GM21786 (cell line): ENCODE measurements around the gene LAMA5.

Experiments
- ATAC-seq: cut with Tn5 transposase; IDR thresholded peaks from one replicate; pipeline ENCODE4 v1.9.1; 2021; ENCODE audit not compliant: unreplicated experiment

Gene LAMA5

GRCh38 chr20:62371588-62372041, 4.5 kb upstream of the LAMA5 start:
- no peak for ATAC-seq

DNA sequence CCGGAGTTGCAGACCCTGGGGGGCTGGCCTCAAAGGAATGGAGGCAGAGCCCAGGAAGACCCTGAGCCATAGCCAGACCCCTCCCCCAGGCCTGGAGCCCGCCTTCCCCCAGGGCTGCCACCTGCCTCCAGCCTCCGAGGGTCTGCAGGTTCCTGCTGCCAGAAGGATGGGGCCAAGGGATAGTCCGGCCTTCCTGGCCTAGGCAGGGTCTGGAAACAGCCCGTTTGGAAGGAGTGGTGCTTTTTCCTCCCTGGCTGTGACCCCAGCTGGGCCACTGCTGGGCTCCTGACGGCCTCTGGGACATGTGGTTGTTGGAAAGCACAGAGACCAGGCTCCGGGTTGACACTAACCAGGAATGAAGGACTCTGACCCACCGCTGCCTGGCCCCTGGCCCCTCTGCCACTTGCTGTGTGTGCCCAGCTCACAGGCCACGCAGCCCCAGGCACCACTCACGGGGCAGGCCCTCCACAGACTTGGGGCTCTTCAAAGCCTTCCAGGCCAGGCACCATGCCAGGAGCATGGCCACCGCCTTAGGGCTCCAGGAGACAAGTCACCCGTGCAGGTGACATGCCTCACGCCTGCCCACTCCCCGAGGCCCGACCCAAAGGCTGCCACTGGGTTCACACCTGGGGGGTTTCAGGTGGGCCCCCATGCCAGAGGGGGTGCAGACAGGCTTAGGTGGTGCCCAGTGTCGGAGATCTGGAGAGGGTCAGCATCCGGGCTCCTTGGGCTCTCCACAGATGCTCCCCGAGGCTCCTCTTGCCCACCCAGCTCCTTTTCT, 3.9 kb upstream of the LAMA5 start:
- no peak for ATAC-seq

DNA sequence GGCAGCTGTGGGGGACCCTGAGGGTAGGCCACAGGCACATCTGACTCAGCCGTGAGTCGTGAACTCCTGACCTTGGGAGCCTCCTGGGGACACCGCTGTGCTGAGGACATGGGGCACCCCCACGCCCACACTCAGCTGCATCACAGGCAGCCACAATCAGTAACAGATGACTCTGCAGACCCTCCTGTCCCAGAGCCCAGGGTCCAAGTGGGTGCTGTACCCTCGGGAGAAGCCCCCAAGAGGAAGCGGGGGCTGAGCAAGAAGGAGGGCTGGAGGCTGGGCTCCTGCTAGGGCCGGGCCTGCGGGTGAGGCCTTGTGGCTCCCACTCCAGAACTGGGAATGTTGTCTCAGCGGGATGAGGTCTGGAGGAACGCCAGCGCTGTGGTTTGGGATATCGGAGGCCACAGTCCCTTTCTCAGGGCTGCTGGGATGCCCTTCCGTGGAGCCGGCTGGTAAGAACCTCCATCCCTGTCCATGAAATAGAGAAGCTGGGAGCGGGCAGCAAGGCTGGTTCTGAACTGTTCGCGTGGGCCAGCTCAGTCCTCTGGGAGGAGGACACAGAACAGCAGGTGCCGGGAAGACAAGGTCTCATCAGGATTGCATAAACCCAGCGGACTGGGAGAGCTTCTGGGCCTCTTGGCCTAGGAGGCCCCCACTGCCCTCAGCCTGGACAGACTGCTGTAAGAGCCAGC, 3.1 kb upstream of the LAMA5 start:
- no peak for ATAC-seq

DNA sequence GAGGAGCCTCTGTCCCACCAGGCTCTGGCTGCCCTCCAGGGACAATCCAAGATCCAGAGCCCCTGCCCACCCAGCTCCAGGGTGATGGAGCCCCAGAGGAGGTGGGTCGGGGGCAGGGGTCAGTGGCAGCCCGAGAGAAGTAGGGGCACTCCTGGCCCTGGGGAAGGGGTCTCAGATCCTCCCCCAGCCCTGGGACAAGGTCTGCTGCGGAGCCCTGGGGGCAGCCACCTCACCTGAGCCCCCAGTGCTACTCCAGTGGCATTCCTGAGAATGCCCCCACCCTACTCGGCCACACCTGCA, 2.7 kb upstream of the LAMA5 start:
- ATAC-seq: no peak

- ATAC-seq: no peak
These were observed 2.1 kb upstream of the LAMA5 start for GRCh38 chr20:62368976-62369814.

DNA sequence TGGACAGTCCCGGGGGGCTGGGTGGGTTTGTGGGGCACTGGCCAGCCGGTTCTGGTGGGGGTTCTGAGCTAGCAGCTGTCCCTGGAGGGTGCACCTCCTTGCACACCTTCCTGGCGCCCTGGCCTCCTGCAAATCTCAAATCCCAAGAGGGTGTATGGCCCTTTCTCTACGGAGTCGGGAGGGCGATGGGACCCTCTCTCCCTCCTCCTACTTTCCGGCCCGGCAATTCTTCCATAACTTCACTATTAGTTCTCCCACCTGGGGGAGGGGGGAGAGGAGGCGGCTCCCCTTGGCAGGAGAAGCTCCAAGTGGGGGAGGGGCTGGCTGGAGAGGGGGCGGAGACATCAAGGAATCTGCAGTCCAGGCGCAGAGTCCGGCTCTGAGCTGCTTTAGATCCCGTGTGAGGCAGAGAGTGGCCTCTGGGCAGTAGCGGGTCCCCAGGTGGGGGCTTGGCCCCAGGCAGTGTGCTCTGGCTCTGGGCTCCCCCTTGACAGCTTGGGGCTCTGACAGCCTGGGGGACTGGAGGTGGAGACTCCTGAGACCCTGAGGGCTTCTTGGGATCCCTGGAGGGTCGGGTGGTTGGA, 1.4 kb upstream of the LAMA5 start:
- ATAC-seq: no peak

DNA sequence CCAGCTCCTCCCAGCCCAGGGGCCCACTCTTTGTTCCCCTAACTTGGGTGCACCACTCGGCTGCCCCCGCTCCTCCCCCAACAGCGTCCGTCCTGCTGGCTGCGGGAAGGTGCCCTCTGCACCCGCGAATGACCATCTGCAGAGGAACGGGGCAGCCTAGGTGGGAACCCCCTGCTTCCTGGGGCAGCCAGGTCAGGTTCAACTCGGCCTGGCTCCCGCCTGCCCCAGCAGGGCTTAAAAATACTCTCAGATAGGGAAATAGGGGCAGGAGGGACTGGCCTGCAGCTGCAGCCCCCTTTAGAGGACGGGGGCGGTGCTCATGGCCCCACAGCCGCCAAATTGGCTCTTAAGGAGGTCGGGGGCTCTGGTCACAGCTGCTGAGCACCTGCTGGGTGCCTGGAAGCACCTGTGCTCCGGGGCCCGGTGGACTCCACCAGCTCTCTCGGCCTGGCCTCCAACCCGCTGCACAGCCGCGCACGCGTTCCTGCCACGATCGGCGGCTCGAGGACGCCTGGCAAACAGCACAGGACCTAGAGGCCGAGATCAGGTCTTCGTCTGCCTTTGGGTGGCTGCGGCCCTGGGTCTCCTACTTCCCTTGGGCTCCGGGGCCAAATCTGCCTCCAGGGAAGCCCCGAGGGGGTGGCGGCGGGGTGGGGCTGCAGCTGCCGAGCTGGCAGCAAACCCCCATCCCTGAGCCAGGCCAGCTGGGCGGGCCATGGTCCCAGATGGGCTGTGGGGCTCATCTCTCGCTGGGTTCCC, 700 bp upstream of the LAMA5 start:
- no peak for ATAC-seq

DNA sequence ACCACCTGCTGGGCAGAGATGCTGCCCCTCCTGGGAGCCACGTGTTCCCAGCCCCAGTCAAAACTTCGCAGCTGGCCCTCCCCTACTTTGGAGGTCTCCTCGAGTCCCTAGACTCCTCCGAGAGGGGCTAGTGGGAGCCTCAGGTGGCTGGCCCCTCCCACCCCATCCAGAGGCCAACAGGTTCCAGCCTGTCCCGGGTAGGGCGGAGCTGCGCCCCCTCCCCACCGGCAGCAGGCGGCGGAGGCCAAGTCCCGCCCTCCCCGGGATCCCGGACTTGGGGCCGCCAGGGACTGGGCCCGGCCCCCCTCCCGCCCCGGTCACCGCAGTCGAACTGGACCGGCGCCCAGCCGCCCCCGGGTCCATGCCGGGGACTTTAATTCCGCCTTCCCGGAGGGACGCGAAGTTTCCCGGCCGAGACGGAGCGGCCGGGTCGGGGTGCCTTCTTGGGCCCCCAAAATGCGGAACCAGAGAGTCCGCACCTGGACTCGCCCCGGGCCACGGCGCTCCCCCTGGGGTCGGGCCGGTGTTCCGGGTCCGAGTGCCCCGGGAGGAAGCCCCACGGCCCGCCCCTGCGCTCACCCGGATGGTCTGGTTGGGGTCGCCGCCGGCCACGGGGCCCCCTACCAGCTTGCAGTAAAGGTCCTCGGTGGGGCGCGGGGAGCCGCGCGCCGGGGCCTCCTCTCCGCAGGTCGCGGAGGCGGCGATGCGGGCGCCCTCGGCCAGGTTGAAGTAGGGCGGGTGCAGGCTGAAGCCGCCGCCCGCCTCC, 559 bp downstream of the LAMA5 start:
- no peak for ATAC-seq

DNA sequence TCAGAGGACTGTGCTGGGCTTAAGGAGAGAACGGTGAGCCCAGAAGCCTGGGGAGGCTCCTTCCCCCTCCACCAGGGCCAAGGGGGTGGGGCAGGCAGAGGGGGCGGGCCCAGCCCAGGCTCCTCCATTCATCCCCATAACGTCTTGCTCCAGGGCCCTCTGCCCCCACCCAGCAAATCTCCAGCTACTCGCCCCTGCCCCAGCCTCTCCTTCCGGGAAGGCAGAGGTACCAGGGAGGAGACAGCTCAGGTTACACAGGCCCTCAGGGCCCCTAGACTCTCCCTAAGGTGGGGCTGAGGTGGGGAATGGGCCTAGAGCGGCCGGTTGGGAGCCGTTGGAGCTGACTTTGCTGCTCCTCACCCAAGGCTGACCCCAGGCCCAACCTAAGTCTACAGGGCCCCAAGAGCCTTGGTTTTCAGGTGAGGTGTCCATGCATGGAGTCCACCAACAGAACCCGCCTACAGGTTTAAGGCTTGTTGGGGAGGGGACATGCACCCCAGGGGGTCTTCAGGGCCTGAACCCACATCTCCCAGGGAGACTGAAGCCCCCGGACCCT, 1.2 kb downstream of the LAMA5 start:
- ATAC-seq: no peak

- ATAC-seq: no peak
These were observed 2.0 kb downstream of the LAMA5 start for GRCh38 chr20:62364911-62365736.

DNA sequence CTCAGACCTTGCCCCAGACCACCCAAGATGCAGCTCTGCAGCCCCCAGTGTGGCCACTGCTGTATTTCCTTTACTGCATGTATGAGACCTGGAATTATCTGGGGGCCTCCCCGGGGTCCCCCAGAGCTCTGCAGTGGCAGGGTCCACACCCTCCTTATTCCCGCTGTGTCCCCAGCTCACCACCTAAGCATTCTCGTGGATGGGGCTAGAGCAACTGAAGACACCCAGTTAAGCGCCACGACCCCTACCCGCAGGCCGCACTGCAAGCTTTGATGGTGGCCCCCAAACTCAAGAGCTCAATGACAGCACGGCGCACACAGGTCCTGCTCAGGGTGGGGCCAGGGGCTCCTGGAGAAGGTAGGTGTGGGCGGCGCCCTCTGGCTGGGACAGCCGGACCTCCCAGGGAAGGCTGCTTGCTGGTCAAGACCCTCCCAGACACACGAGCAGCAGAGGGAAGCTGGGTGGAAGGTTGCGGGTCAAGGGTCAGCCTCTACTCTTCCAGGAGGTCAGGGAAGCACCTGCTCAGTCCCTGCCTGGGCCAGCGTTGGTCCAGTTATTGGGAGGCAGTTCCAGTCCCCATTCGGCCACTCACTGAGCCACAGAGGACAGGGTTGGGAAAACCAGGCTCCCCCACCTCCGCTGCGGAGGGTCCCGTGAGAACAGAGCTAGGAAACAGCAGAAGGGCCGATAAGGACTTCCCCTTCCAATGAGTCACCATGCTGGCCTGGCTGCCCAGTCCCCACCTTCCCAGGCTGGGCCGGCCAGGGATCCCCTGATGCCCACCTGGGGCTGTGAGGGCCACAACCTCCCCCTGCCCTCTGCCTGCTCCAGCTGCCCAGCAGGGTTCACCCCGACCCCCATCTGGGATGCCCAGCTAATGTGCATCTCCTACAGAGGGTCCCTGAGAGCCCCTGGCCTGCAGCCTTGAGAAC, 2.9 kb downstream of the LAMA5 start:
- no peak for ATAC-seq

GRCh38 chr20:62362991-62363919, 3.9 kb downstream of the LAMA5 start:
- ATAC-seq: no peak

GRCh38 chr20:62362590-62362940, 4.5 kb downstream of the LAMA5 start:
- no peak for ATAC-seq

DNA sequence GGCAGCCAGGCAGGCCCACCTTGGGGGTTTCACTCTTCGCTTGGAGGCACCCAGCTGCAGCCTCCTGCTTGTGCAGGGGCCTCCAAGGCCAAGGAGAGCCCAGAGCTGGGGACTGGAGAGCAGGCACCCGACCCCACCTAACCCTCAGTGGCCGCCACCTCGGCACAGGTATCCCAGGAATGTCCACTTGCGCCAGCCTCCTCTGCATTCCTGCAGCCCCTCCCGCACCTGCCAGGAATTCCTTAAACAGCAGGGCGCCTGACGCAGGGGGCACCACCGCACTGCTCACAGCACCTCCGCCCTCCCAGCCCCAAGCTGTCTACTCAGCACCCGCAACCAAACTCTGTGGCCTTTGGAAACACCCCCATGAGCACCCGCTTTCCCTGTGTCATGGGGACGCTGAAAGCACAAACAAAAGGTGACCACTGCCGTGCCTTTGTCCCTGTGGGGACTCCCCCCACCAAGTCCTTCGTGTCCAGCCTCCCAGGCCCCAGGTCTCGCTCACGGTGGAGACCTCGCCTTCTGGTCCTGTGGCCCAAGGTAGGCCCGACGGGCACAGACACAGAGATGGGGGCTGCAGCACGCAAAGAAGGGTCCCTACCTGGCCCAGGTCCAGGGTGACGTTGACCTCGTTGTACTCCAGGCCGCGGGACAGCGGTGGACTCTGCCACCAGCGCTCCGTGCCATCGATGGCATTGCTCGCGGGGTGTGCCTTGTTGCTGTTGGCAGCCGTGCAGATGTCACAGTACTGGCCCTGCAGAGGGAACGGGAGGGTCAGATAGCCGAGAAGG, 5.1 kb downstream of the LAMA5 start:
- no peak for ATAC-seq

DNA sequence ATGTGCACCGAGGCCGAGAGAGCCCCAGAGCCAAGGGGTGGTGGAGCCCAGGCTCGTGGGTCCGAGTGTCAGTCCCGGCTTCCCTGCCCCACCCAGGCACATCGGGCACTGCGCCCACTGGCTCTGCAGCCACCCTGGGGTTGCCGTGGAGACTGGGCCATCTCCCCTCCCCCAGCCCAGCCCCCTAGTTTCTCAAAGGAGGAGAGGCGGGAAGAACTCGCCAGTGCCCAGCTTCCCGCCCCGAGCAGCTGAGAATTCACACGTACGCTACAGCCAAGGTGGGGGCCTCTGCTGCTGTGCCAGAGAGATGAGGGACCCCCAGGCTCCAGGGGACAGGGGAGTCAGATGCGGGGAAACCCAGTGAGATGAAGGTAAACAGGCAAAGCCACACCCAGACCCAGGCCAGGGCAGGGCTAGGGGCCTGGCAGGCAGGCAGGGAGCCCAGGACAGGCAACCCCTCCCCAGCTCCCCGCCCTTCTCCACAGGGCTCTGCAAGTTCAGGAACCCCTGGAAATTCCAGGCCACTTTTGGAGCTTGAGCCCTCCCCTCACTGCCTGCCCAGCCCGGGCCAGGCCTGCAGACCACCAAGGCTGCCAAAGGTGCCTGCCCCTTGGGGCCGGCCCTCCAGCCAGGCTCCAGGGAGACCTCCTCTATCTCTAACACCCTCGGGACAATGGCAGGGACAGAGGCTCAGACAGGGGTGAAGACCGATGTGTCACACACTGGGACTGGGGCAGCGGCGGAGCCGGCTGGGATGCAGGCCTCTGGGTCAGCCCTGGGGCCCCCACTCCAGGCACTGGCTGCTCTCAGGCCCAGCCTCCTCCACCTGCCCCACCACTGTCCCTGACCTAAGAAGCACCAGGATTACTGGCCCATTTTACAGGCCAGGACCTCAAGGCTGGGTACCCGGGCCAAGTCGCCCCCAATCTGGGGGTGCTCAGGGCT, 6.0 kb downstream of the LAMA5 start:
- ATAC-seq: no peak
